Fibroblast of gingiva (primary cell): ENCODE measurements around the gene DDX4.
A peak's percentile ranks its signal among the peaks of the same experiment; 100 is the strongest.

Experiments
- DNase-seq: peaks from one replicate; pipeline ENCODE4 v3.0.0-alpha.2; 2011; ENCODE audit warnings: low read depth

Gene DDX4

DNA sequence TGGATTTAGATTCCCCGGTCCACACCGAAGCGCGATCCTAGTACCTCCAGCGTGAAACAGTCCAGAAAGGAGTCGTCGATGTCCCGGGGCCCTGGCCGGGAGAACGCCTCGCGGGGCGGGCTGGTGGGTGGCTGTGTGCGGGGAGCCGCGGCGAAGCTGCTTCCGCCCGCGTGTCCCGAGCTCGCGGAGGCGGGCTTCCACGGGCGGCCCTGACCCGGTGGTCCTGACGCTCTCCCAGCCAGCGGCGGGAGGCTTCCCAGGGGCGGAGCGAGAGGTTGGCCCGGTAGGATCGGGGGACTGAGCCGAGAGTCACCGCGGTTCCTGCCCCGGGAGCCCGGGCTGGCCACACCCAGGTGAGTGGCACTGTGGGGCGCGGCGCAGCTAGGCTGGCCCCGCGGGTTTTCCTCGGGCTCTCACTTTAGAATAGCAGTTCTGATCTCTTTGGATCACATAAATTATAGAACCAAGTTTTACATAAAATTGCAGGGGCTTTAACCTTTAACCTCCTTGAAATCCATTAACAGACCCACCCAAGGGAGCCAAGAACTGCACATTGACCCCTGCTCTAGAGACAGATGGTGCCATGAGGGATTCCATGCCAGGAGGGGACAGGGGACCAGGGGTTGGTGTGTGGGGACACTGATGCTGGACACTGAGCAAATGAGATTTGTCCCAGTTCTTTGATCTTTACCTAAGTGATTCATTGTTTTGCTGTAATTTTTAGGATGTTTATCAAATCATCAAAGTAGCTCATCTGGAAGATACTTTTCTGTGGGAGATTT, 84.1 kb downstream of the DDX4 start:
- no peak for DNase-seq

DNA sequence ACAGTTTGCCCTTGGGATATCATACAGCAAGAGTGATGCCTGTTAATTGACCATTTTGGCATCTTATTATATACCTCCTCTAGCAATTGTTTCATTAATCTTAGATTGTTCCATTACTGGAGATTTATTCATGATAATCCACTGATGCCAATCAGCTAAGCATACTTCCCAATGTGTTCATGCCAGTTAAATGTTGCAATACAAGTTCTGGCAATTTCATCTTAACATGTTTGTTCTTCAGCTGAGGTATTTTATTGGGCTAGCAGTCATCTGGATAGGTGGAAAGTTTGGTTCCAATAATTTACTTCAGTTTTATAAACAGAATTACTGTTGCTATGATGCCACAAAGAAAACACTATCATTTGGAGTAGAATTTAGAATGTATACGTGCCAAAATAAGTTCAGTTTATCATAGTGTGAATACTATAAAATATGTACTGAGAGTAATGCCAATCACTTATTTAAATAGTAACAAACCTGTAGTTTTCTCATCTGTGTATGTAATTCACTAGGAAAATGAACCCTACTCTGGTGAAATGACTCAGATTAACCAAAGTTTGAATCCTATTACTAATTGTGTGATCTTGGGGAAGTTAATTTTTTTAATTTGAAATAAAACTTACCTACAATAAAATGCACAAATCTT, 85.4 kb downstream of the DDX4 start:
- DNase-seq, result peak; percentile 8

DNA sequence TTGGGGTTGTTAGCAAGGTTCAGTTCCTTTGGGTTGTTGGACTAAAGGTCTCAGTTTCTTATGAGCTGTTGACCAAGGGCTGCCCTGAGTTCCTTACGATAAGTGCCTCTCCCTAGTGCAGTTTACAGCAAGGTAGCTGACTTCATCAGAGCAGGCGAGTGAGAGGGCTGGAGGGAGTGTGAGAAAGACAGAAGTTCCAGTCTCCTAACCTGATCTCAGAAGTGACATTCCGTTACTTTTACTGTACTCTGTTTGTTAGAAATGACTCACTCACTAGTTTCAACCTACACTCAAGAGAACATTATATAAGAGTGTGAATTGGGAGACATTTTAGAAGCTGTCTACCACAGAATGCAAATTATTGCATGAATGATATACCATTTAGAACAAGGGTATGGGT, 92.1 kb downstream of the DDX4 start:
- no peak for DNase-seq

DNA sequence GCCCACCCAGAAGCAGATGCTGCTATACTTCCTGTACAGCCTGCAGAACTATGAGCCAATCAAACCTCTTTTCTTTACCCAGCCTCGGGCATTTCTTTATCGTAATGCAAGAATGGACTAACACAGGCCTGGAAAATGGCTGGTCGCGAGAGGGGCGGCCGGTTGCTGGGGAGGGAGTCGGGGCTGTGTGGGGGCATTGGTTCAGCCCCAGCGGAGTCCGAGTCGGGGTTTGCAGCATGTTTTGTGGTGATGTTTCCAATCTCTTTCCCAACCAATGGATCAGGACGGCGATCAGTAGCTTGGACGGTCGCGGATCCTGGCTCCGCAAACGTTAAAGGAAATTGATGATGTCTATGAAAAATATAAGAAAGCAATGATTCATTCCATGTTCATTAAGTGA, 94.6 kb downstream of the DDX4 start:
- no peak for DNase-seq

DNA sequence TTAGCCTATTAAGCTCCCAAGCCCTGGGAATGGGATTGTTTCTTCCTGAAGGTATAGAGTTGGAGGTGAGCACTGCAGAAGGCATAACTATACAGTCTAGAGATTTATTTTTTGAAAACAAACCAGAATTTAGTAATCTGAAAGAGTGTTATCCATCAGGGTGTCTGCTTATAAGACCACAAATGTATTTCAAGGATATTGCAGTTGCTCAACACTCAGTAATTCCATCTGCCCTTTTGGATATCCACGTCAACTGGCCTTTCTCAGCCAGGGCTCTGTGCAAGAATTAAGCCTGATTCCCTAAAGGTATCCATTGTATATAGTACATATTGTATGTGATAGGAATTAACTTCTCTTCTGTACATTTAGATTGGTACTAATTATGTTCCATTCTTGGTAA, 98.3 kb downstream of the DDX4 start:
- DNase-seq, result peak; percentile 6

DNA sequence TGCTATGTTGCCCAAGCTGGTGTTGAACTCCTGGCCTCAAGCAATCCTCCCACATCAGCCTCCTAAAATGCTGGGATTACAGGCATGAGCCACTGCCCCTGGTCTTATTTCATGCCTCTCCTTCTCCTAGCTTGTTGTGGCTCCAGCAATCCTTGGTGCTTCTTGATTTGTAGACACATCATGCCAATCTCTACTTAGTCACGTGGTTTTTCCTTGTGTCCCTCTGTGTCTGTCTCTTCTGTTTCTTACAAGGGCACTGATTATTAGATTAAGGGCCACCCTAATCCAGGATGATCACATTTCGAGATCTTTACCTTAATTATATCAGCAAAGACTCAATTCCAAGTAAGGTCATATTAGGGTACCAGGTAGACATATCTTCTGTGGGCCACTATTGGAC, 104.1 kb downstream of the DDX4 start:
- no peak for DNase-seq

DNA sequence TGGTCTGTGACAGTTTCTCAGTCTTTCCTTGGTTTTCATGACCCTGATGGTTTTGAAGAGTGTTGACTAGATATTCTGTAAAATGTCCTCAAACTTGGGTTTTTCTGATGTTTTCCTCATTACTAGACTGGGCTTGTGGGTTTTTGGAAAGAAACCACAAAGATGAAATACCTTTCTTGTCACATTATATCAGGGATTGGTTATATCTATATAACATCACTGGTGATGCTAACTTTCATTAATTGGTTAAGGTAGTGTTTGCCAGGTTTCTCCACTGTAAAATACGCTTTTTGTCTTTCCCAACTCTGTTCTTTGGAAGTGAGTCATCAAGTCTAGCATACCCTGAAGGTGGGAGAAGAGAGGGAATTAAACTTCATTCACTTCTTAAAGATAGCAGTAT, 110.0 kb downstream of the DDX4 start:
- DNase-seq, result no peak

DNA sequence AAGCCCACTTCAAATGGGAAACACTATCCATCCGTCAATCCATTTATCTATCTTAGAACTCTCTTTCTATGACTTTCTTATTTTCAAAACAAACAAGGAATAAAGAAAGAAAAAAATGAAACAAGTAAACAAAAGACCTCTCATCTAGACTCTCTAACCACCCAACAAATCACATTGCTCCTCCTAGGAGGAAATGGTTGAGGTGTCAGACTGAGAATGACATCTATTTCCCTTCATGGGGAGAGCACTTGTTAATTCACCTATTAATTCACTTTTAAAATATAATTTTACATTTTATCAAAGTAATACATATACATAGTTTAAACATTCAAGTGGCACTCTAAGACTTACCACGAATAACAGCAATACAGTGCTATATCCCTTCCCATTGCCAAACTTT, 110.9 kb downstream of the DDX4 start:
- DNase-seq, result no peak

DNA sequence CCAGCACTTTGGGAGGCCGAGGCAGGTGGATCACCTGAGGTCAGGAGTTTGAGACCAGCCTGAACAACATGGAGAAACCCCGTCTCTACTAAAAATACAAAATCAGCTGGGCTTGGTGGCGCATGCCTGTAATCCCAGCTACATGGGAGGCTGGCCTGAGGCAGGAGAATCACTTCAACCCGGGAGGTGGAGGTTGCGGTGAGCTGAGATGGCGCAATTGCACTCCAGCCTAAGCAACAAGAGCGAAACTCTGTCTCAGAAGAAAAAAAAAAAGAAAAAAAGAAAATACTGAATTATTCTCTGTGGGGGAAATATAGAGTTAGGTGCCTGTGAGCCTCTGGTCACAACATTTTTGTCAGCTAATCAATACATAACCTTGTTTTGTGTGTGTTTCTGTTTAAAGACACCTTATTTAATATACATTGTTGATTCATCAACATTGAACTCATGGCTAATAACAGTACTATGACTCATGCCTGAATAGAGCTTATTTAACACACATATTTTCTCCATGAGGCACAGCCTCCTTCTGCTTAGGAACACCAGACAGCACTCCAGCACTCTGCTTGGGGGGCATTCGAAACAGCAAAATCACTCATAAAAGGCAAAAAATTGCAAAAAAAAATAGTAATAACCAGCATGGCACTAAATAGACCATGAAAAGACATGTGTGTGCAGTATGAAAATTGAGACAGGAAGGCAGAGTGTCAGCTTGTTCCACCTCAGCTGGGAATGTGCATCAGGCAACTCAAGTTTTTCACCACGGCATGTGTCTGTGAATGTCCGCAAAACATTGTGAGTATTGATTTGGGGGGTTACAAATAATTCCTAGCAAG, 113.2 kb downstream of the DDX4 start, which contains the start of gene IL31RA:
IL31RA (plus strand) TSS at position 519 of the 836 bp plus-strand sequence; CDS start at position 733, 214 bp downstream.
- peak; percentile 62 for DNase-seq

DNA sequence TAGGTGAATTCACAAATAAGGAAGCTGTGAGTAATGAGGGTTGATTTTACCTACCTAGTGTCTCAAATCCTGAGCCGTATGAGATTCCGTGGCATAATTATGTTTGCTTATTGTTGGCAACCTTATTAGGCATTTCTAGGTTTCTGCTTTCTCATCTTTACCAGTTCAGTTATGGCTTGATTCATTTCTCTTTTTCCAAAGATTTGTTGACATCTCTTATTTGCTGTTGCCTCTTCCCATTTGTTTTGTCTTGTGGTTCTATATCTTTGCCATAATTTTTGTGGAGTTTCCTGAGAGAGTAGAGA, 113.8 kb downstream of the DDX4 start:
- no peak for DNase-seq

DNA sequence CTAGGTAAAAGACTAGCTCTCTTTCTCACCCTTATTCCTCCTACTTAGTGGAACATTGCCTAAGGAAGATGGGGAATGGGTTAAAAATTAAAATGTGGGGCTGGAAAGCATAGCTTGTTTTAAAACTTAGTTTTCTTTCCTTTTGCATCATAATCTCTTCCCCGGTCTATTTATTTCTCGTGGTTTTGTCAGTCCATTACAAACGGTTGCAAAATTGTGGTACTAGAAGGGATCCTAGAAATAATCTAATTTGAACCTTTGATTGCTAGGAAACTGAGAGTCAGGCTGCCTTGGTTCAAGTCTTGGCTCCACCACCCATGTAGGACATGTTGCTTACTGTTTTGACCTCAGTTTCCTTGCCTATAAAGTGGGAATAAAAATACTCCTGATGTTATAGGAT, 114.6 kb downstream of the DDX4 start:
- no peak for DNase-seq

DNA sequence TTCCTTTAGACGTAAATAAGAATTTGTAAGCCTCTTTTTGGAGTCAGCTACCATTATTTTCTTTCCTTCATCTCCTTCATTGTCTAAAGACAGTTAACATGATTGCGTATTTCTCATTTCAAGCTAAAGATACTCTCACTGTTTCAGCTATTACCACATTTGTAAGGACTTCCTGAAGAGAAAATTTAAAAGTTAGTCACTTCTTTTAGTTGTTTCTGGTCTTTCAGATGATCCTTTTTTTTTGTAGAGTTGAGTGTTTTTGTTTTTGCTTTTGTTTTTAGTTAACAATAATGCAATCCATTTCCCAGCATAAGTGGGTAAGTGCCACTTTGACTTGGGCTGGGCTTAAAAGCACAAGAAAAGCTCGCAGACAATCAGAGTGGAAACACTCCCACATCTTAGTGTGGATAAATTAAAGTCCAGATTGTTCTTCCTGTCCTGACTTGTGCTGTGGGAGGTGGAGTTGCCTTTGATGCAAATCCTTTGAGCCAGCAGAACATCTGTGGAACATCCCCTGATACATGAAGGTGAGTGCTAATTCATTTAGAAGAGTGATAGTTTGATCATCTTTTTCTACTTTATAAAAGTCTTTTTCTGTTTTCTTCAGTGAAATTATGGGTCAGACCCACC, 115.3 kb downstream of the DDX4 start:
- DNase-seq, result no peak

DNA sequence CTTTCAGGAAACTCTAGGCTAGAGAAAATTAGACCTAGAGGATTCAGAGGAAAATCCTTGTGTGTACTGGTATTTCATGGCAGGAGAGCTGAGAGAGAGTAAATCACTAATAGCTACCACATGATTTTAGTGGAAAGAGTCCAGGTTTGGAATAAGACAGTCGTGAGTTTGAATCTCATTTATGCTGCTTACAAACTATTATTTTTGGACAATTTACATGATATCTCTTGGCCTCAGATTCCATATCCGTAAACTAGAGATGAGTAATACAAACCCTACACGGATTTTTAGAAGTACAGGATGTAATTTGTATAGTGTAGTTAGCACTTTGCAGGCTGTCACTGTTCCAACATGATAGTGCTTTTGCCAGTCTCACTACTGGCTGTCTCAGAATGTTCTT, 116.0 kb downstream of the DDX4 start:
- peak; percentile 51 for DNase-seq

DNA sequence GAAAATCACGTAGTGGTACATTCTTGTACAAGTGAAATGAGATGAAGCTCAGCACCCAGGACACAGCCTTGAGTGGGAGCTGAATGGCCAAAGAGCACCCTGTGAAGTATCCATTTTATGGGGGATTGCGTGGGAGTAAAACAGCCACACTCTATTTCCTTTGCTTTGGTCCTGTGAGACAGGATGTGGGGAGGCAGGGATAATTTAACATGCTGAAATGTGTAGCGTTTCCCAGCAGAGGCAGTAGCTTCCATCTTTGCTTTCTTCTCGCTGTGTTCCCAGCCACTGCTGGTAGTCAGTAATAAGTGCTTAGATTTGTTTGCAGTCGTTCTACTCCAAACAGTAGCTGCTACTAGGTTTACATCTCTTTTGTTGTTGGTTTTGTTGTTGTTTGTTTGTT, 117.6 kb downstream of the DDX4 start:
- no peak for DNase-seq

DNA sequence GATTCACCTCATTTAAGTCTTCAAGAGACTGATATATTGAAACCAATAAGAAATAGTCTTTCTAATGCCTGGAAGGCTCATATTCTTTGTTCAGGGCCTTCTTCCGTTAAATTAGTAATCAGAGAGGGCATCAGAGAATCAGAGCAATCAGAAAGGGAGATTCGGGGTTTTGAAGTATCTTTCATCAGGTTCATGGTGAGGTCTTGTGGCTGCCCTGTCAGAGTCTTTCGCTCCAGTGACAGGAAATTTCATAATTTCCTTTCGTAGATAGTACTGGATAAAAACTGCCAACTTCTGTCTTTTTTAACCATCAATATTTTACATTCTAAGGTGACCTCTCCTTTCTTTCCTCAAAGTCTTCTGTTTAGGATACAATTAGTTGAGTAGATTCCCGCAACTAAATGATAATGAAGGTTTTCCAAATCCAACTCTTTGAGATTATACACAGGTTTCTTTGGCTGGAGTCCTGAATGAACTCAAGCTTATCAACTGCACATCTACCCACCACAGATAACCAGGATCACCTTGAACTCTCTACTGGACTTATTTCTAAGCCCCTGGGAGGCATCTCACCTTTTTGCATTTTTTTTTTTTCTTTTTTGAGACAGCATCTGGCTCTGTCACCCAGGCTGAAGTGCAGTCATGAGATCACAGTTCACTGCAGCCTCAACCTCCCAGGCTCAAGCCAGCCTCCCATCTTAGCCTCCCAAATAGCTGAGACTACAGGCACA, 118.8 kb downstream of the DDX4 start:
- no peak for DNase-seq

DNA sequence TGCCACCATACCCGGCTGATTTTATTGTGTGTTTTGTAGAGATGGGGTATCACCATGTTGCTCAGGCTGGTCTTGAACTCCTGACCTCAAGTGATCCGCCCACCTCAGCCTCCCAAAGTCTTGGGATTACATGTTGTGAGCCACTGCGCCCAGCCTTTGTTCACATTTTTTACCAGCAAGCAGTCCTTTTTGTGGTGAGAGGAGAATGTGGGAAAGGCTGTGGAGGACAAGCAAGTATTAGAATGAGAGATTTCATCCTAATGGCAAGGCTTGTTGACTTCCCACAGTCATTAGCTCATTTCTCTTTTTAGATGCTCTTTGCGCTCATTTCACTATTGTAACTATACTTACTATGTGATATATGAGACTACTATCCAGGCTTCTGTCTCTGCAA, 119.4 kb downstream of the DDX4 start:
- no peak for DNase-seq

DNA sequence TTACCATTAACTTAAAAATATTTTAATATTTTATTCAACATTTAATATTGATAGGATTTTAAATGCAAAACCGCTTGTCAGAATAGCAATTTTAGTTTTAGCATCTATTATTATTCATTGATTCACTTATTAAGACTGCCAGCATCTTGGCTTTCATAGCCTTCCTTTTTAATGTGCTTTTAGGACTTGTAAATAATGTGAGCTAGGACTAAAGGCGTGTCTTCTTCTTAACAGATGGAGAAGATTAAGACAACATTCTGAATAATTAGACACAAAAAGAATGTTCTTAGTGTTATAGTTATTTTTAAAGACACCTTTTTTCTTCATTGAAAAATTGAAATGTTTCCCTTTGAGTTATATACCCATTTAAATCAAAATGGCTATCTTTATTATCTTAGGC, 120.2 kb downstream of the DDX4 start:
- no peak for DNase-seq

DNA sequence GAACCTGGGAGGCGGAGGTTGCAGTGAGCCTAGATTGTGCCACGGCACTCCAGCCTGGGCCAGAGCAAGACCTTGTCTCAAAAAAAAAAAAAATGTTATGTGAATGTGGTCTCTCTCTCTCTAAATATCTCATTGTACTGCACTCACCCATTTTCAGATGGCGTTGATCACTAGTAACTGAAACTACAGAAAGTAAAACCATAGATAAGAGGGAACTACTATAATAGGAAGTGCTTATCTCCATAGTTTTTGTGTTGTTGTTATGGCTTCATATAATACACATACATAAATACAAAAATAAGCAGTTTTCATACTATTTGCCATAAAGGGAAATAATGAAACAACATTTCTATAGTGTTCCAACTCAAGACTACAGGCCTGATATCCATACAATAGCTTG, 122.4 kb downstream of the DDX4 start:
- no peak for DNase-seq

DNA sequence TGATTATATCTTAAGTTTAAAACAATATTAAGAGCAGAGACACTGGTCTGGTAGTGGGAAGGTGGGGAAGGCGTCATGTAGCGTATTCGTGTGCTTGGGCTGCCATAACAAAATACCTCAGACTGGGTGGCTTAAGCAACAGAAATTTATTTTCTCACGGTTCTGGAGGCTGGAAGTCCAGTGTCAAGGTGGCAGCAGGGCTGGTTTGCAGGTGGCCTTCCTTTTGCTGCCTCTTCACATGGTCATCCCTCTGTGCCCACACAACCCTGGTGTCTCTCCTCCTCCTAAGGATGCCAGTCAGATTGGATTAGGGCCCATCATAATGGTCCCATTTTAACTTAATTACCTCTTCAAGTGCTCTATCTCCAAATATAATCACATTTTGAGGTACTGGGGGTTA, 122.8 kb downstream of the DDX4 start:
- no peak for DNase-seq

DNA sequence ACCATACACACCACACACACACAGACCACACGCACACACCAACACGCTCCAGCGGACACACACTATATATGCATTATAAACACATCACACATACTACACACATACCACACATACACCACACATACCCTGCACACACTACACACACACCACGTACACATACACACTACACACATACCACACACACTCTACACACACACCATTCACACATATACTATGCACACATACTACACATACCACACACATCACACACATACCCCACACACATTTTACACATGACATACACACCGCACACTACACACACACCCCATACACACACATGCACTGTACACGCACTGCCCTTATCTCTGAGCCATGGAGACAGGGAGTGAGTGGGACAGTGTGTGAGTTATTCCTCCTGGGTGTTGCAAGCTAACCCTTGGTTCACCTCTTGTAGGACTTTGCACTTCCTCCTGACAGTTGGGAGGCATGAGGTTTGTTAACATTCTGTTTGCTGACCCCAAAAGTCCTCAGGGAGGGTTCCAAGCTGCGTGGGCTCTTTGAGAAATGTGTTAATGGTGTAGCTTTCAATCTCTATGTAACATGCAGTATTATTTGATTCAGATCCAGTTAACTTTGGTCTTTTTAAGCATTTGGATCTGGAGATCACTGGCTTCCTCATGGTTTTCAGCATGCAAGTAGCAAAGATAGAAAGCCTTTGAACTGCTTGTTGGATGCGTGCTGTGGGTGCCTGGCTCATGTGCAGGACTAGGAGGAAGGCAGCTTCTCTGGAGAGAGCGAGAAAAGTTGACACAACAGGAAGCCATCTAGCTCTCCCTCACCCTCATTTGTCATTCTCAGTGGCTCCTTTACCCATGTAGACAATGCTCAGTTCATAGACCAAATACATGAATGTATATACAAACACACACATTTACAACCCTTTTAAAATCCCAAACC, 127.0 kb downstream of the DDX4 start:
- no peak for DNase-seq

DNA sequence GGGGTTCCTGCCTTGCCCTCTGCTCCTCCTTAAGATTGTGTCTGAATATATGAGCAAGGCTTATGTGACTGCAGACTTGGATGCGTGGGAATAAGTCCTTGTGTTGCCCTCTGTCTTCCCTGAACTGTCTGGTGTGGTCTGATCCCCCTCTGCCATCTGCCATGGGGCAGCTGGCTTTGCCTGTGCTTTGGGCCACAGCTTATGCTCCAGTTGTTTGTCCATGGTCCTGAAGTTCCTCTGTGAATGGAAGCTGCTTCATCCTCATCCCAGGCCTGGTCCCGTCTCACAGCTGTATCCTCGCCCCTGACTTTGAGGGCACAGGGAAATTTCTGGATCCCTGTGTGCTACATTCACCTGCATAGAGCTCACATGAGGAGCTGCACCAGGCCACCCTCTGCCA, 128.0 kb downstream of the DDX4 start:
- peak; percentile 9 for DNase-seq
